NCI-H1436 treated with DMSO at 0.1 percent for 48 hours (cell line): ENCODE measurements around the gene KRT76.

Experiments
- DNase-seq: peaks from one replicate; lab custom pipeline; 2025; lab: John Stamatoyannopoulos, UW

Gene KRT76

DNA sequence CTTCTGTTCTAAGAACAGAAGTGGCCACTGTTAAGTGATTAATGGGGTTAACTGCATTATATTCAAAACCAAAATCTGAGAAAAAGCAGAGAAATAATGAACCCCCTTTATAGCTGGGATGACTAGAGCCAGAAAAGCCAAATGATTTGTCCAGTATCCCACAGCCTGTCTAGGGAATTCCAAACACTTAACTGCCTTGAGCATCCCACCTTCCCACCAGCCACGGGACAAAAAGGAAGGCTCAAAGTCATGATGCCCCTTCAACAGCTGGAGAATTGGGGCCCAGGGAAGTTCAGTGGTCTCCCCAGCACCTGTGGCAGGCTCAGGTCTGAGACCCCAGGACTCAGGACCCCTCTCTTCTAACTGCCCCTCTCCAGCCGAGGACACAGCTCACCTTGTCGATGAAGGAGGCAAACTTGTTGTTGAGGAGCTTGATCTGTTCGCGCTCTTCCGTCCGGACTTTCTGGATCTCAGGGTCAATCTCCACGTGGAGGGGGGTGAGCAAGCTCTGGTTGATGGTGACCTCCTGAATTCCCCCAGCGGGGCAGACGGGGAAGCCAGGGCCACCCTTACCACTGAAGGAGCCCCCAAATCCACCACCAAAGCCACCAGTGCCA, 36.2 kb upstream of the KRT76 start:
- no peak for DNase-seq

DNA sequence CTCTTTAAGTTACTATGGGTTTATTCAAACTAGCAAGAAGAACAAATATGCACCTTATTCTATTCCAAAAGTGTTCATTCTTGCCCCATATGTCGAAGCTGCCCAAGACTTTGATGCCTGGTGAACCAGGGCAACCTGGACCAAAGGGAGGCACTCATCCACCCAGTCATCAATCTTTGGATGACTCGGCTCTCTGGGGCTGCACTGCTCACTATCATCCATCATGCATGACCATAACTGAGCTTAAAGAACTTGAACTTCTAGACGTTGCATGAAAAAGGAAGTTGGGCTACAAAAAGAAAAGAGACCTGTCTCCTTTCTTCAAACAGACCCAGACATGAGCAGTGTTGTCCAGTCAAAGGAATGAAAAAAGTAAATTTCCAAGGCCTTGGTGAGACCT, 35.6 kb upstream of the KRT76 start:
- DNase-seq, result no peak

DNA sequence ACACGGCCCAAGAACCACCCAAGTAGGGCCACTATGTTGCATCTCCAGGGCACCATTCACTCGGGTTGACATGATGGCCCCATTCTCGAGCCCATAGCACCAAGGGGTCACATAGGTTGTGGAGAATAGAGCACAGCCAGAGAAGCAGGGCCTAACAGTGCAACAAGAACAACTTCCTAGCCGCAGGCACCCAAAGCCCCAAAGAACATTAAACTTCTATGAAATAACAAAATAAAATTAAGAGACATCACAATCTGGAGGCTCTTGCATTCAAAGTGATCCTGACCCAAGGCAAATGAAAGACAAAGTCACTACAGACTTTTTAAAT, 34.9 kb upstream of the KRT76 start:
- no peak for DNase-seq

DNA sequence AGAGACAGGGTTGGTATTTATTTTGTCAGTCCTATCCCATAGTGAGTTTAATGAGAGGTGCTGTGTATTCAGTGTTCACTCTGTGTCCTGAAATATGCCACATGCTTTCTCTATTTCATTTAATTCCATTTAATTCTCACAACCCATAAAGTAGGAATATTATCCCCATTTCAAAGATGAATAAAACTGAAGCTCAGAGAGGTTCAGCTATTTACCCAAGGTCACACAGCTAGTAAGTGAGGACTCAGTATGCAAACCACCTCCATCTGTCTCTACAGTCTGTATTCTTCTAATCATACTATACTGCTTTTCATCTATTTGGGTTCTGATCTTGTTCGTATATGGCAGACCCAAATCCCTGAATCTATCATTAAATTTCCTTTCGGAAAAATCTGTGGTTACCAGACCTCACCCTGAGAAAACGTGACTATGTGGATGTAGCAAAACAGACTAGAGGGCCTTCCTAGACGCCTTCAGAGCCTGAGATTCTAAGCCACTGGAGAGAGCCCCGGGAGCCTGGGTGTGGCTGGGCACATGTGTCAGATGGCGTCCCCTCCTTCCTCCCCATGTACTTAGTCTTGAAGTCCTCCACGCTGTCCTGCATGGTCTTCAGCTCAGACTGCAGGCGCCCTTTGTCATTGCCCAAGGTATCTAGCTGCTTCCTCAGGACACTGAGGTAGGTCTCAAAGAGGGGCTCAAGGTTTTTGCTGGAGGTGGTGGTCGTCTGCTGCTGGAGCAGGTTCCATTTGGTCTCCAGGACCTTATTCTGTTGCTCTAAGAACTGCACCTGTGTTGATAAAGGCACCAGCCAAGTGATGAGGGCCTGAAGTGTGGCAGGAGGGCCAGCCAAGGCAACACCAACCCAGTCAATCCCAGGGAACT, 34.3 kb upstream of the KRT76 start:
- no peak for DNase-seq

DNA sequence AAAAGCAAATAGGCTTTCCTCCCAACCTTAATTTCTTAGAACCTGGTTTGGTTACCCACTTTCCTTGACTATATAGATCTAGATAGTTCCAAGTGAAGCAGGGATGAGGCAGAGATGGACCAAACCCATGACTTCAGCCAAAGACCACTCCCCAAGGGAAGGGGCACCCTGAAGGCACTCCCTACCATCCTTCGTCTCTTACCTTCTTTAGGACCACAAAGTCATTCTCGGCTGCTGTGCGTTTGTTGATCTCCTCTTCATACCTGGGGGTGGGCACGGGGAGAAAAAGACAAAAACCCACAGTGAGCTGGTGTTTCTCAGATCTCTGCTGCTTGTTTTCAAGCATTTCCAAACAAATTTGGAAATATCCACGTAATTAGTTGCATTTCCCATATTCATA, 33.4 kb upstream of the KRT76 start:
- no peak for DNase-seq

DNA sequence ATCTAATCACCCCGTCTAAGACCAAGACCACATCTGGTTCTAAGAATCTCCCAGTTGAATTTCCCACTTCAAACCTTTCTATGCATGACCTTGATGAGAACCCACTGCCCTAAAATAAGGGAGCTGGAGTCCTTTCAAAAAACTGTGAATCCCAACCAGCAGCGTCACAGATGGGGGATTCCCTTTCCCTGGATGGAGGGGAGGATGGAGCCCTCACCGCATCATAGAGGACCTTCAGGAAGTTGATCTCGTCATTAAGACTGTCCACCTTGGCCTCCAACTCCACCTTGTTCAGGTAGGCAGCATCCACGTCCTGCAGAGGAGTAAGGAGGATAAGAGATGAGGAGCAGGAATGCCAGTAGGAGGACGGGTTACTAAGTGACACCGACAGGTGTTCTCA, 32.0 kb upstream of the KRT76 start:
- DNase-seq, result no peak

DNA sequence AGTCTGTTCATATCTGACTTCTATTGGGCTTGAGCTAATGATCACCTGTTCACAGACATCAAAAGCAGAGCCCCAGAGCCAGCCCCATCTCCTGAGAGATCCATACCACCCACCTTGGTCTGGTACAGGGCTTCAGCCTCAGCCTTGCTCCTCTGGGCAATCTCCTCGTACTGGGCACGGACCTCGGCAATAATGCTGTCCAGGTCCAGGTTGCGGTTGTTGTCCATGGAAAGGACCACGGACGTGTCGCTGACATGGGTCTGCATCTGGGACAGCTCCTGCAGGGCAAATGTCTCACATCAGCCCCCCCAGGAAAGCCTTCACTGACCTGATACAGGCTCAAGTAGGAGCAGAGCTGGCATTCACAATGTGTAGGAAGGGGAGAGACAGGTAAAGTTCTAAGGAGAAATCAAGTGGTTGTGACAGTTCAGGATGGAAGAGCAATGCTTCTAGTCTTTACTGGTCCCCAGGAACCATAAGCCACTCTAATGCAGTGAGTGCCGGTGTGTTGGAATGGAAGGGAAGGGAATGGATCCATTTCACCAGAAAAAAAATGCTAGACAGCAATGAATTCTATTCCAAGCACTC, 31.5 kb upstream of the KRT76 start:
- DNase-seq, result no peak

DNA sequence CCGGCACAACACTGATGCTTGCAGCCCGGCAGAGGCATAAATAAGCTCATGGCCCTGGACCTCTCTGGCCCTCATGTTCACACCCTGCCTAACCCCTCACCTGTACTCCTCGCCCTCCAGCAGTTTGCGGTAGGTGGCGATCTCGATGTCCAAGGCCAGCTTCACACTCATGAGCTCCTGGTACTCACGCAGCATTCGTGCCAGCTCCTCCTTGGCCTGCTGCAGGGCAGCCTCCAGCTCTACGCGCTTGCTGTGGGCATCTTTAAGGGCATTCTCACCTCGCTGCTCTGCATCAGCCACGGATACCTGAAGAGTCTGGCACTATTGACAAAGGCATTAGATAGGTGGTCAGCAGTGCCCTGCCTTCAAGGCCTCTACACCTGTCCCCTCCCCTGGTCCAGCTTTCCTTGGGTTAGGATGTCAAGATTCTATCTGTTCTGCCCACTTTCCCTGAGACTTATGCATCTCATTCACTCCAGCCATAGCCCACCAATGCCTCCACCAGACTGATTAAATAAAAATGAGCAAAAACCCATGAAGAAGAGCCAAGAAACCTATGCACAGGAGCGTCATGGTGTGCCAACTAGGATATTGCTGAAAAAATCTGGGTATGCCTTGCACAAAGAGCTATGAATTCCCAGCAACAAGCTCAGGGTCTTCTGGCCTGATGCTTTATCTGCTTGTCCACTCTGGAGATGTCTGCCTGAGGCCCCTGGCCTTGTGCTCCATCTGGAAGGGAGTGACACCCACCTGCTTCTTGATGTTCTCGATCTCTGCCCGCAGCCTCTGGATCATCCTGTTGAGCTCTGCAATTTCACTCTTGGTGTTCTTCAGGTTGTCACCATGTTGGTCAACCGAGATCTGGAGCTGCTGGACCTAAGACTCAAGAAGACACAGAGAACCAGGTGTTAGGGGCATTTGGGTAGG, 30.7 kb upstream of the KRT76 start:
- no peak for DNase-seq

DNA sequence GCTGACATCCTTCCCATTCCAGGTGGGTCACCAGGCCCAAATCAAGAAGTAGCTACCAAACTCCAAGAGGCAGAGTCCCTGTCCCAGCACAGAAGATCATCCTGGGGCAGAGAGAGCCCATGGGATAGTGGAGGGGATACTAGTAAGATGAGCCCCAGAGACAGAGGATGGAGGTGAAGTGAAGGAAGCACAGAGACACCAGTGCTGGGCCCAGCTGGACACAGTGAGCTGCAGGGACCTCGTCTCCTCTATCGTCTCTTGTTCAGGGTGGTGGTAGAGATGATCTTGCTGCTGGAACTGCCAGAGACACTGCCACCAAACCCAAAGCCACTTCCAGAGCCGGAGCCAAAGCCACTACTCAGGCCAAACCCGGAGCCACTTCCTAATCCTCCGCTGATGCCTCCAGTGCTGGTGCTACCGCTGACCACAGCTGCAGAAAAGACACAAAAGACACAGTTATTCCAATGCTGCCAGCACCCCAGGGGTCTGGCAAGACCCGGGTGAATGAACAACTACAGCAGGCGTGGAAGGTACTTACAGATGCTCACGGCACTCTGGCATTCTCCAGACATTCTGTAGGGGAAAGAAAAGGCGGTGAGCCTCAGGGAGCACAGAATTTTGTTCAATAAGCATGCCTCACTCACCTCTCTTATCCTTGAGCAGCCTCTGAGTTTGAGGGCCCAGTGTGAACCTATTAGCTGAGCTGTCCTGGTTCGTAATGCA, 29.8 kb upstream of the KRT76 start:
- no peak for DNase-seq

DNA sequence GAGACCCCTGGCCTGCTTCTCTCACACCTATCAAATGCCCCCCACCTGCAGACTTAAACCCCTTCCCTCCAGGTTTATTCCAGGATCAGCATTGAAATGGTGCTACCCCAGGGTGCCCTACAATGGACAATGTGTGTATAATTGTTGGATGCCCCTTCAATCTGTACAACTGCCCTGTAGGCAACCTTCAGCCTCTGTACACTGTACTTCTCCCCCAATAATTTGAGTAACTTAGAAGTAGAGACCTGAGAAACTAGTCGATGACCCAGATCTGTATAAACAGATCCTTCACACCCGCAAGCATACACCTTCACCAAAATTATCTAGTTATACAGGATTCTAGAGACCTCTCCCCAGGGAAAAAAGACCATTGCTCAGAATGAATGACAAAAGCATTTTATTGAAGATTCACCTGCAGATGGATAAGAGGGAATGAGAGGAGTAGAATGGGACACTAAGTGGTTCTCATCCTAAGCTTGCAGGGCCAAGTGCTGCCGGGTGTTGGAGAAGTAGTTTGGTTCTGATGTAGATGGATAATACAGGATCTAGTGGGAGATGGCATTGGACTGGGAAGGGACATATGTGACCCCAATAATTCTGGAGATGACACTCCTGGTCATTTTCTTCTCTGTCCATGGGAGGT, 29.1 kb upstream of the KRT76 start:
- no peak for DNase-seq

DNA sequence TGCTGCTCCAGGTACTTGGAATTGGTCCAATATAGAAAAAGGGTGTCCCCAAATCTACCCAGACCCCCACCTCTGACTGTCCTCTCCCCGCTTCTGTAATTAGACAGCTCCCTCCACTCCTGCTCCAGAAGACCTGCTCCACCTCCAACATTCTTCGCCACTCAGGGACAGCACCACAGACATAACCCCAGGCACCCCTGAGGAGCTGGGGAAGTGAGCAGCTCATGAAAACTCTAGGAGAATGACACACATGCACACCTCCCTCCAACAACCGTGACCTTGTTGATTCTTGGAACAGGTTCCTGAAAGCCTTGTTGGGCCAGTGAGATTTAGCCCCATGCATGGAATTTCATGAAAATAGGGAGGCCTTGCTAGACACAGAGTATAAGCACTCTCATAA, 28.6 kb upstream of the KRT76 start:
- no peak for DNase-seq

DNA sequence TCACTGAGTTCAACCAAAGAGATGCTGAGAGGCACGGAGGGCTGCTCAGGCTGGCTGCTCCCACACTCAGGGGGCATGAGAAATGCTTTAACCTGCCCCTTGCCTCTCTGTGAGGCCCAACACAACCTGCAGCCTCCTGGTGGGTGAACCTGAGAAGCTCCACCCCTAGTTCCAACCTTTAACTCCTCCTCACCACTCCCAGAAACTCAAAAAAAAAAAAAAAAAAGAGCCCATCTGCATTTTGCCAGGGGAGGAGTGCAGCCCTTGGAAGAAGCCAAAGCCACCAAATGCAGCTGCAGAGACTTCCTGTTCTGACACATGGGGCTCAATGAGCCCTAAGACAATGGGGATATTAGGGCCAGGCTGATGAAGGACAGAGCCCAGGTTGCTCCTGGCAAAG, 27.9 kb upstream of the KRT76 start:
- DNase-seq, result no peak

DNA sequence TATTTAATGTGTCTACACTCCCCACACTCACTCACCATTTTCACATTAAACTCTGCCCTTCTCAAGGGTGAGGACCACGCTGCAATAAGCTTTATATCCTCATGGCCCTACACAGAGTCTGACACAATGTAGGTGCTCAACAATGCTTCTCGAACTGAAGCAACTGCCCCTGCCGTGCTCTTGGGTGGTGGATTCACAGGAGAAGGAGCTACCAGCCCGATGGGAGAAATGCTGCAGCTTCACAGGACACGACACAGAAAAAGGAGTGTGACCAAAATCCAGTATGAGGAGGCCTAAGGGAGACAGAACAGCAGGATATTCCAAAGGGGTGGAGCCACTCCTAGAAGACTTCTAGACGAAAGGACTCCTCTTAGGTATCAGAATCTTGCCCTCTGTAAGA, 25.3 kb upstream of the KRT76 start:
- DNase-seq, result no peak

DNA sequence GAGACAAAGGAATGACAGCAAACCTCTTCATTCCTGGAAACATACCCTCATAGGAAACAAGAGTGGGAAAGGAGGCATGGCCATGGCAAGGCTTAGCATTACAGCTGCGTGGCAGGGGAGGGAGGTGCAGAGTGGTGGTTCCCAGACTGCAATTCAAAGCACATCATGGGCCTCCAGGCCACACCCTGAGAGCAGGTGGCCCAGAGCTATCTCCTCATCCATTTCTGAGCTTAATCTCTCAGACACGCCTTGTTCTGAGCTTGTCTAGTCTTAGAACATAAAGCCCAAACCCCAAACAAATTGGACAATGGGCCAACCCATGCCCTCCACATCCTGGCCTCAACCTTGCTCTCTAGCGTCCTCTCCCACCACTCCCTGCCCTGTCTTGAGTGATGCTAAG, 24.6 kb upstream of the KRT76 start:
- DNase-seq, result no peak

DNA sequence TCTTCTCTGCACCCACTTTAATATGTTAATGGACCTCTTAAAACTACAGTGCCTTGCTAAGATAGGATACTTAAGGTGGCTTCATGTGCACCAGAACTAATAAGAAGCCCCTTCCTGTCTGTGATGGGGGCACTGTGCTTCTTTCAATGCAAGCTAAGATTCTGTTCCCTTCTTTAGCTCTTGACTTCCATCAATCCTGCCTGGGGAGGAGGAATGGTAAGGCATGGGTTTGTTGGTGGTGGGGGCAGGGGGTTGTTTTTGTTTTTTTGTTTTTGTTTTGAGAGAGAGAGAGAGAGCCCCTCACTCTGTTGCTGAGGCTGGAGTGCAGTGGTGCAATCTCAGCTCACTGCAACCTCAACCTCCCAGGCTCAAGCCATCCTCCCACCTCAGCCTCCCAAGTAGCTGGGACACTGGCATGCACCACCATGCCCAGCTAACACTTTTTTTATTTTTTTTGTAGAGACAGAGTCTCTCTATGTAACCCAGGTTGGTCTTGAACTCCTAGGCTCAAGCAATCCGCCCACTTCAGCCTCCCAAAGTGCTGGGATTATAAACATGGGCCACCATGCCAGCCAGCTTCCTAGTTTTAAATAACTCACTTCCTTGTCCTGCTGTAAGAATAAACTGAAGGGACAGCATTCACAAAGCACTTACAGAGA, 23.2 kb upstream of the KRT76 start:
- no peak for DNase-seq

DNA sequence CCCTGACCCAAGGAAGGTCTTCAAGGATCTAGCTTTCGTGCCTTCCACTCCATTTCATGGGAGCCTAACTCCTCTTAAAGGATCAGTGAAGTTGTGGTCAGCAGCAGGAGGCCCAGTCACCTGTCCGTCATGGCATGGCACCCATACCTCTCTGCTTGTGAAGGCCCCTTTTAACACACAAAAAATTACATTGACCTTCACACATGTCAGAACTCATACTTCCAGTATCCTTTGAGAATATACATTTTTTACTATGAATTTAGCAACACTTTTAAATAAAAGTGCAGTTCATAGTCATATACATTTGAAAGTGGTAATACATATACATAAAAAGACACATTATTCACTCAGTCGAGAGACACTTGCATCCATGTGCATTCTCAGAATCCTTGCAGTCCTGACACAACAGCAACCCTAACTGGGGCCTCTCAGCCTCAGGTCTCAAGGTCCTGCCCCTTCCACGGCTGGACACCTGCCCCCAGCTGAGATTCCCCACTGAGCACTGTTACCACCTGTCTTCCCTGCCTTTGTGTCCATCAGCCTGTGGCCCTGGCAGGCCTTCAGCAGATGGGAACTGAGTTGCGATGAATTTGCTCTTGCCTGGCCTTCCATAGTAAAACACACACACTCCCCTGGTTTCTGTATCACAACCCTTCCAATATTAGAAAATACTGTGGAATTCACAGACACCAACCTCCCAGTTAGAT, 22.5 kb upstream of the KRT76 start:
- DNase-seq, result no peak

DNA sequence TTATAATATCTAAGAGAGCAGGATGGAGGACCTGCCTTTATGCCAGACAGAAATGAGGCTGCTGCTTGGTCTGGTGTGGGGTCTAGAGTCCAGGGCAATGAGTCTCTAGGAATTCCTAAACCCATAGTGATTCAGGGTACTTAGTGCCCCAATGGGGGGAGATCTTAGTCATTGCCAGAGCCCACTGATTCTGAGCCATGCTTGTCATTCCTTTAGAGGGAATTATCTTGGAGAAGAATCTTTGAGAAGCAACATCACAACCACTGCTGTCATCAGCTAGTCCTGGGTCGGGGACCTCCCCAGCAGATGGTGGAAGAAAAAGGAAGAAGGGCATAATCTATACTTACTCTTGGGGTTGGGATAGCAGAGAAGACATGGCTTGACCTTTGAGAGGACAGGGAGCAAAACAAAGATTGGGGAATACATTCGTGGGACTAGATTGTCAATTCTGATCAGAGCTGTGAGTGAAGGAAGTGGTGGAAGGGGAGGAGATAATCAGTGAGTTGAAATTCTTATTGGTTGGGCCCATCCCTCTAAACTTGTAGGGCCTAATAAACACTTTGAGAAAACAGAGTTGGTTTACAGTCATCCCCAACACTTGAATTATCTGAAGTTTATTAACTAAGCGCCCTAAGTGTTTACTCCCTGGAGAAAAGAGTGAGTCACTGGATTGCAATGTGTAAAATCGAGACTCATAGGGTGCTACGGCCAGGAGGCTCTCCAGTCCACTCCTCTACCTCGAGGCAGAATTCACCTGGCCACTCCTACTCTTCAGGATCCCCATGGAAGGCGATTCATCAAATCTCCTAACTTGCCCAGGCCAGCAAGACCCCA, 21.7 kb upstream of the KRT76 start:
- no peak for DNase-seq

DNA sequence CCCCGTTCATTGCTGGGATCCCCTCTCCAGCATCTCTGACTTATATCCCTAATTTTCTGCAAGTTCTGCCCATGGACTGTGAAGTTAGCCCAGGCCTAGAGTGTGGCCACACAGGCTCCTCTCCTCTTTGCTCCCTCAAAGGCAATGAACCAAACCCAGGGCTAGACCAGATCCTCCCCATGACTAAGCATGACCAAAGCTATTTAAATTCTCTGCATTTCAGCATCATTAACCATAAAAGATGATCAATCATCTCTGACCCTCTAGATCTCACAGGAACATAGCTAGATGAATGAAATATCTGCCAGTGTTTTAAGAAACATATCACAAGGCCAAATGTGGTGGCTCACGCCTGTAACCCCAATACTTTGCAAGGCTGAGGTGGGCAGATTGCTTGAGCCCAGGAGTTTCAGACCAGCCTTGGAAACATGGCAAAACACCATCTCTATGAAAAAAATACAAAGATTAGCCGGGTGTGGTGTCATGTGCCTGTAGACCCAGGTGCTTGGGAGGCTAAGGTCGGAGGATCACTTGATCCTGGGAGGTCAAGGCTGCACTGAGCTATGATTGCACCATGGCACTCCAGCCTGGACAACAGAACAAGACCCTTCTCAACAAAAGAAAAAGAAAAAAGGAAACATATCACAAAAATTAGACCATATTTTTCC, 21.0 kb upstream of the KRT76 start:
- DNase-seq, result no peak

DNA sequence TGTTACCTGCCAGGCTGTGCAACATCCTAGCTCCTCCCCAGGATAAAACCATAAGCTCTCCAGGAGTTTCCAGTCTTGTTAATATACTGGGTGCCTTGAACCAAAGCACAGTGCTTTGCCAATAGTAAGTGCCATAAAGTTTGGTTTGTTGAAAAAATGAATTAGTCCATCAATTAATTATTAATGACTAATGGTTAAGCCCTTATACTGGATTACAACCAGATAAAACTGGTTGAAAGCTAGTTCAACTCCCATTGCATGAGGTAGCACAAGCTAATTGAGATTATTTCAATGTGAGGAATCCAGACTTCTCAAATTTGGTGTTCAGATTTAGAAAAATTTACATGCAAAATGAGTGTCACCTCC, 20.4 kb upstream of the KRT76 start:
- no peak for DNase-seq
